ENCODE results near the gene RSPO1.

The RSPO1 gene

GRCh38 chr1:37663426-37664000 lies 28.8 kb upstream of the RSPO1 start:
- FAIRE-seq (no peak), DNase-seq (ENCODE audit: insufficient read length, low spot score) (no peak)
- no peak for TF ChIP-seq CTCF (IDR thresholded peaks at IDR 0.05; ENCODE audit: insufficient read depth, missing control alignments)

- DNase-seq (ENCODE audit: insufficient read length, low spot score): no peak
- no peak for FAIRE-seq
- no peak for TF ChIP-seq CTCF (IDR thresholded peaks at IDR 0.05; ENCODE audit: insufficient read depth, missing control alignments)
These were observed 27.5 kb upstream of the RSPO1 start for GRCh38 chr1:37662031-37662755.

GRCh38 chr1:37661401-37661800 lies 26.7 kb upstream of the RSPO1 start:
- no peak for TF ChIP-seq CTCF (IDR thresholded peaks at IDR 0.05; ENCODE audit: insufficient read depth, missing control alignments)
- DNase-seq (ENCODE audit: insufficient read length, low spot score) (no peak), FAIRE-seq (no peak)

GRCh38 chr1:37660664-37661063 lies 26.0 kb upstream of the RSPO1 start:
- TF ChIP-seq CTCF (IDR thresholded peaks at IDR 0.05; ENCODE audit: insufficient read depth, missing control alignments): no peak
- no peak for DNase-seq (ENCODE audit: insufficient read length, low spot score)
- no peak for FAIRE-seq

GRCh38 chr1:37658486-37658885 lies 23.8 kb upstream of the RSPO1 start:
- TF ChIP-seq CTCF (IDR thresholded peaks at IDR 0.05; ENCODE audit: insufficient read depth, missing control alignments): no peak
- FAIRE-seq (no peak), DNase-seq (ENCODE audit: insufficient read length, low spot score) (no peak)

- no peak for FAIRE-seq
- TF ChIP-seq CTCF (IDR thresholded peaks at IDR 0.05; ENCODE audit: insufficient read depth, missing control alignments): no peak
- no peak for DNase-seq (ENCODE audit: insufficient read length, low spot score)
These were observed 23.1 kb upstream of the RSPO1 start for GRCh38 chr1:37657620-37658412.

Data from D721Med (cell line).